NCI-H1436 (cell line): ENCODE measurements around the gene KANK2.
A peak's percentile ranks its signal among the peaks of the same experiment; 100 is the strongest.
"Not testable (repeated sequence)": the region's sequence is repeated elsewhere in the genome, so short reads cannot be mapped to it uniquely, and the experiment has no call there.

ENCODE experiments used
- DNase-seq: peaks from one replicate; lab custom pipeline; 2025; lab: John Stamatoyannopoulos, UW

Gene KANK2

GRCh38 chr19:11172576-11172975 lies 24.8 kb downstream of the KANK2 start:
- DNase-seq = no peak

- no peak for DNase-seq
These were observed 26.2 kb downstream of the KANK2 start for GRCh38 chr19:11171144-11171543.

GRCh38 chr19:11169896-11170678 lies 27.3 kb downstream of the KANK2 start:
- no peak for DNase-seq

GRCh38 chr19:11168568-11168967 lies 28.8 kb downstream of the KANK2 start:
- DNase-seq = no peak

DNA sequence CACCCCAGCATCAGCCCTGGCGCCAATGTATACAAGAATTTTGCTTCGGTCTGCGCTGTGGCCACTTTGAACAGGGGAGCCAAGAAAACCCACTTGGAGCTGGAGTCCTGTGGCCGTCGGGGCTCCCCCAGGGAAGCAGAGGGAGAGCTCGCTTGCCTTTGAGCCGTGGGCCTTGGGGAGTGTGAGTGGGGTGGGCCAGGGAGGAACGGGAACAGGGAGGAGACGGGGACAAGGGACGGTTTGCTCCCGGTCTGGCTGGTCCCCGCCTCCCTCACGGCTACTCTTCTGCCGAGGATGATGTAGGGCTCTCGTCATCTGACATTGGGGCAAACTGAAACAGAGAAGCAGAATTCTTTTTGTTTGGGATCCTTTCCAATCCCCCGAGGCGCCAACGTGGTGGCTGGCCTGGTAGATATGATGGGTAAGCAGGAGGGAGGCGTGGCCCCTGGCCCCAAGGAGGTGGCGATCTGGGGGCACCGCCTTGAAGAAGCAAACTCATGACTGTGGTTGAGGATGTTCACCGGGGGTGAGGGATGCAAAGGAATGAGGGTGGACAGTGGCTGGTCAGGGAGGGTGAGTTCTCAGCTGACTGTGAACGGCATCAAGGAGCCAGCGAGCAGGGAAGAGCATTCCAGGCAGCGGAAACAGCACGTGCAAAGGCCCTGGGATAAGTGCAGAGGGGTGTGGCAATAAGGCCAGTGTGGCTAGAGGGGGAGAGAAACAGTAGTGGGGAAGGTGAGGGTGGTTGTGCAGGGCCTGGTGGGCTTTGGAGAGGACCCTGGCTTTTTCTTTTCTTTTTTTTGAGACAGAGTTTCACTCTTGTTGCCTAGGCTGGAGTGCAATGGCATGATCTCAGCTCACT lies 30.8 kb downstream of the KANK2 start:
- no peak for DNase-seq

GRCh38 chr19:11165486-11166030 lies 31.8 kb downstream of the KANK2 start:
- no peak for DNase-seq

DNA sequence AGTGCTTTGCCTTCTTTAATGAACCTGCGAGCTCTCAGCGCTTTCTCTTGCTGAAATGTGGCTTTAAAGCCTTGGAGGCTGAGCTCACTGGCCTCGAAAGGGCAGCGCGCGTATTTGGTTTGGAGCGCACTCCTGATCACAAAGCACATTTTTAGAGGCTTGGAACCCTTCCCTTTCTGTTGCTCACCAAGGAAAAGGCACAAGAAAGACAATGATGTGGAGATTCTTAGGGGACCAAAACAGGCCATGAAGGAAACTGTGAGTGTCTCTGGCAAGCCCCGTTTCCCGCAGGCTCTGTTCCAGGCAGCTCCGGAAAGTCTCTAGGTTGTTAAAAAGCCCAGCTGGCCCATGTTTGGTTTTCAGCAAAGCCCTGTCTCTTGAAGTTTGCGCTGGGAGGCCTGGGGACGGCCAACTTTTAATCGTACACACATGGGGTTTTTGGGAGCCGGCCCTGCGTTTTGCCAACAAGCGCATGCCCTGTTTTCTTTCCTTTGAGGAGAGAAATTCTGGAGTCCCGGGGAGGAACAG lies 32.4 kb downstream of the KANK2 start:
- no peak for DNase-seq

DNA sequence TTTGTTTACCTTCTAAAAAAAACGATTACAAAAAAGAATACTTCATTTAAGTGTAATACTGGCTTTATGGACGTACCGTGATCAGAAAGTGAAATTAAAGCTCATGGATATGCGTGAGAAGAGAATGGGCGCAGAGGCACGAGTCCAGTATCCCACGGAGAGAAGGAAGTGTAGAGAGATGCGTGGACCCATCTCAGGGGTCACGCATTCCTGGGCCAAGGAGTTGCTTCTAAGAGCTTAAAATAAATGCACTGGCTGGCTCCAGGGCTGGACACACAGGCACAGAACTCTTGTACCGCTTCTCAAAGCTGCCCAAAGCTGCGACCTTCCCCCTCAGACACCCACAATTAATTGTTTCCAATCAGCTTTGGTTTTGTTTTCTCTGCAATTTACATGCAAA lies 33.0 kb downstream of the KANK2 start:
- DNase-seq = no peak

- not testable (repeated sequence) for DNase-seq
These were observed 36.9 kb downstream of the KANK2 start for GRCh38 chr19:11160440-11160768.

DNA sequence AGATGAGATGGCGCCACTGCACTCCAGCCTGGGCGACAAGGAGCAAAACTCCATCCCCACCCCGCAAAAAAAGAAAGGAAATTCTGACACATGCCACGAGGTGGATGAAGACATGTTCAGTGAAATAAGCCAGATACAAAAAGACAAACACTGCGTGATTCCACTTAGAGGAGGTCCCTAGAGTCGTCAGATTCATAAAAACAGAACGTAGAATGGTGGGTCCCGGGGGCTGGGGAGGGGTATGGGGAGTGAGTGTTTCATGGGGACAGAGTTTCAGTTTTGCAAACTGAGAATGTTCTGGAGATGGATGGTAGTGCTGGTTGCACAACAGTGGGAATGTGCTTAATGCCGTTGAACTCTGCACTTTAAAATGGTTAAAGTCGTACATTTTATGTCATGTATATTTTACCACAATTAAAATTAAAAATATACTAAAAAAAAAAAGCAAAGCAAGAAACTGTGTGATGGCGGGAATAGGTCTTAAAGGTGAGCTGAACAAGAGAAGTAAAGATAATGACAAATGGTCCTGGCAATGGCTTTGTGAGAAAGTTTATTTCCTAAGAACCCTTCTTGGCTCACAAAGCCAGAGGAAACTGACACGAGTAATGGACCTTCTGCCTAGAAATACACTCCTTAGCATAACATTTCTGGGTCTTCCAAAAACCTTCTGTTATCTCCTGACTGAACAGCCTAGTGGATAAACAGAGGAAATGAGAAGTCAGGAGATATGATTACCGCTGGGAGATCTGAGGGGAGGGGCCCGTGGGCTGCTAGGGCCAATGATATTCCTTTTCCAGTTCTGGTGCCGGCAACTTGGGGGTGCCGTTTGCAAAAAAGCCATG lies 37.5 kb downstream of the KANK2 start:
- no peak for DNase-seq

GRCh38 chr19:11155373-11156120 lies 41.8 kb downstream of the KANK2 start, which contains the start of gene SPC24:
Gene SPC24, minus strand, starts transcription at chr19:11155782. Its CDS starts 6 bp downstream, at chr19:11155776.
- peak; percentile 97 for DNase-seq

DNA sequence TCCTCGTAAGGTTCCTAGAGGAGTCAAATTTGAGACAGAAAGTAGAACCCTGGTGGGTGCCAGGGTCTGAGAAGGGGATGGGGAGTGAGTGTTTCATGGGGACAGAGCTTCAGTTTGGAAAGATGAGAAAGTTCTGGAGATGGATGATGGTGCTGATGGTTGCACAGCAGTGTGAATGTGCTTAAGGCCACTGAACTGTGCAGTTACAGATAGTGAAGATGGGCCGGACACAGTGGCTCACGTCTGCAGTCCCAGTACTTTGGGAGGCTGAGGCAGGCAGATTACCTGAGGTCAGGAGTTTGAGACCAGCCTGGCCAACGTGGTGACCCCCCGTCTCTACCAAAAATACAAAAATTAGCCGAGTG lies 42.7 kb downstream of the KANK2 start:
- no peak for DNase-seq

GRCh38 chr19:11152318-11153062 lies 44.9 kb downstream of the KANK2 start:
- DNase-seq = no peak

DNA sequence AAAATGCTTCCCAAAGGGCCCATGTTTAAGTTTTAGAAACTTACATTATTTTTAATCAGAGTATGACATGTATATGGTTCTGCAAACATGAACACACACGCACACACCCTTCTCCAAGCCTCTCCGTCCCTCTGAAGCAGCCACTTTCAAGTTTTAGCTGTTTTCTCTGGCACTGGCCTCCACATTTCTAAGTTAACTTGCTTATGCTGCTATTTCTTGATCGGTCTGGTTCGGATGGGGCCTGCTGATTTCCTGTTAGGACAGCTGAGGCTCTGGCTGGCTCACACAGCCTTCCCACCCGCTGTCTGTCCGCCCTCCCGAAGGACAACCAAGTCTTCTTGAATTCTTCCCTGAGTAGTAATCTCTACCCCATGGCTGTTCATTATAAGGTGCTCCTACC lies 46.2 kb downstream of the KANK2 start:
- DNase-seq = no peak

- DNase-seq = no peak
These were observed 49.3 kb downstream of the KANK2 start for GRCh38 chr19:11148001-11148400.

GRCh38 chr19:11145536-11145924 lies 51.8 kb downstream of the KANK2 start:
- DNase-seq = no peak

DNA sequence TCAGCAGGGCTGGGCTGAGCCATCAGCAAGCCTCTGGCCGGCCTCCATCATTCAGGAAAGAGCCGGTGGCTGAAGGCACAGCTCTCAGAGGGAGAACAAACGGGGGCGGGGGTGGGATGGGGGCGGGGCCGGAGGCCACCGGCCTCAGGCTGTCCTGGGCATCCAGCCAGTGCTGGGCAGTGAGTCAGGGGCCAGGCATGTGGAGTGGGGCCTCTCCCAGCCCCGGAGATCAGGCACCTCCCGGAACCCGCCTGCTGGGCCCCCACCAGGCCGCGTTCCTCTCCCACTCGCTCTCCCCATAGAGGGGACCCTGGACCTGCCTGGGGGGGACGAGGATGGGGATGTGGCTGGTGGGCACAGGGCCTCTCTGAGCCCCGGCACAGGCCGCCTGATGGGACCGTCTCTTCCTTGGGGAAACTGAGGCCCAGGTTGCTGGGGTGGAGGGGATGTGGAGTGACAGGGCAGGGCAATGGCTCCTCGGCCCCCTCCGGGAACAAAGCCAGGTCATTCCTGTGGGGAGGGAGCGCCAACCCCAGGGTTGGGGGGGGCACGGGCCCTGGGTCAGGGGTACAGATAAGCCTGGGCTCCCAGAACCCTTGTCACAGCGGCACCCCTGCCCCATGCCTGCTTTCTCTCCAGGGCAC lies 54.7 kb downstream of the KANK2 start:
- DNase-seq = no peak

DNA sequence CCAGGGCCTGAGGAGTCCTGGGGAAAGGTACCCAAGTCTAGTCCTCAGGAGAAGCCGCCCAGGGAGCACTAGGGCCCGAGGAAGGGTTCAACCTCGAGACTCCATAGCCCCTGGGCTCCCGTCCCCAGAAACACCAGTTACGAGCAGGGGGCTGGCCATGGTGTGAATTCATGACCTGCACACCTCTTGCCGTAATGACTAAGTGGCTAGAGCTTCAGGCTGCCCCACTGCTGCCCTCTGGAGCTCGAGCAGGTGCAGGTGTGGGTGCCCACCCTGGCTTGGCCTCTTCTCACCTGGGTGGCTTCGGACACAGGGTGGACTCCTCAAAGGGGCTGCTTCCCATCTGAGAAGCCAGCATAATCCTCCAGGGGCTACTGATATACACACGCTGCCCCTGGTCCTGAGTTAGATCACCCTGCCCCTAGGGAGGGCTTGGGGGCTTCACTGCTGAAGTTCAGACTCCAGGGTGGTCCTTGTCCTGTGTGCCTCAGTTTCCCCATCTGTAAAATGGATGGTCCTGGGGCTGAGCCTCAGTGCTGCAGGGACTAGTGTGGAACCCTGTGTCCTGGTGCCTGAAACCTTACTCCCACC lies 55.3 kb downstream of the KANK2 start:
- no peak for DNase-seq

GRCh38 chr19:11140896-11141295 lies 56.4 kb downstream of the KANK2 start:
- no peak for DNase-seq
